CD4-positive, alpha-beta T cell treated with Interleukin-12 subunit alpha and Interleukin-12 subunit beta, for 1 hour (primary cell): ENCODE results near the gene SORBS2.

Experiments
- DNase-seq: peaks from one replicate; pipeline ENCODE4 v3.0.0-alpha.2; 2020

The SORBS2 gene

GRCh38 chr4:185772391-185773093, 39.5 kb downstream of the SORBS2 start:
- DNase-seq, result no peak

DNA sequence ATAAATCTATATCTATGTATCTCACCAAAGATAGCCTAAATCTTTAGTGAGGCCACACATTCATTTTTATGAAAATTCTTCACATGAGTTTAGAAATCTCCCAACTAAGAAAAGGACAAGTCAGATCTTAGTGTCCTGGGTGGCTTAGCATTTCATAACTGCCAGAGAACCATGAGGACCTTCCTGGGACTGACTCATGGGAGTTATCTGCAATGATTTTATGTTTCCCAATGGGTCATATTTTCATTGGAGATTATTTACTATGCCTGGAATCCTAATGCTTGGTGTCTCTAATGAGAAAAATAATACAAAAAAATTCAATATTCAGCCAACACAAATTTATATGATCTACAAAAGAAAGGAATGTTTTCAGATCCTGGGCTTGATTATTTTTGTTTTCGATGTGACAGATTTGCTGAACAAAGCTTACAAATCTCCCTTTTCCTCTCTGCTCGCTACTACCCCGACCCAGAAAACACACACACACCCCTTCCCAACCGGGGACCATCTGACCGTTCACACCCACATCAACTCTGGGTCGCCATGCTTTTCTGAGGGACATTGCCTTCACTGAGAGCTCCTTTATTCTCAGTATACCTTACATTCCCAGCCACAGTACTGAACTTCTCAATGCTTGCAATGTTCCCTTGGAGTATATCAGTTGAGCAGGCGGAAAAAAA, 40.1 kb downstream of the SORBS2 start:
- DNase-seq, result no peak

- no peak for DNase-seq
Measured at GRCh38 chr4:185767528-185767927, 44.5 kb downstream of the SORBS2 start.

DNA sequence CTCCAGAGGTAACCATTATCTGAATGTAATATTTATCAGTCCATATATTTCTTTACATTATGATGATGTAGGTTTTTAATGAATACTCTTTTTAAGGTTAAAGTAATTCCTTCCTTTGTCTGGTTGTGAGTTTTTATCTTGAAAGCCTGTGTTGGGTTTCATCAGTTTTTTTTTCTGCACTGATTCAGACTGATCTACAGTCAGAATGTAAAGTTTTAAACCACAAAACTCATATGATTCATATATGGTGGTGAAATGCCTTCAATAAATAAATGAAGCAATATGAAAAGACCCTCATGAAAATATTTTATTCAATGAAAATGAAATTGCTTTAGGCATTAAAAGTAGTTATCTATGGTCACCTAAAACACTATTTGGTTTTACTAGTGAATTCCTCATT, 47.1 kb downstream of the SORBS2 start:
- no peak for DNase-seq

DNA sequence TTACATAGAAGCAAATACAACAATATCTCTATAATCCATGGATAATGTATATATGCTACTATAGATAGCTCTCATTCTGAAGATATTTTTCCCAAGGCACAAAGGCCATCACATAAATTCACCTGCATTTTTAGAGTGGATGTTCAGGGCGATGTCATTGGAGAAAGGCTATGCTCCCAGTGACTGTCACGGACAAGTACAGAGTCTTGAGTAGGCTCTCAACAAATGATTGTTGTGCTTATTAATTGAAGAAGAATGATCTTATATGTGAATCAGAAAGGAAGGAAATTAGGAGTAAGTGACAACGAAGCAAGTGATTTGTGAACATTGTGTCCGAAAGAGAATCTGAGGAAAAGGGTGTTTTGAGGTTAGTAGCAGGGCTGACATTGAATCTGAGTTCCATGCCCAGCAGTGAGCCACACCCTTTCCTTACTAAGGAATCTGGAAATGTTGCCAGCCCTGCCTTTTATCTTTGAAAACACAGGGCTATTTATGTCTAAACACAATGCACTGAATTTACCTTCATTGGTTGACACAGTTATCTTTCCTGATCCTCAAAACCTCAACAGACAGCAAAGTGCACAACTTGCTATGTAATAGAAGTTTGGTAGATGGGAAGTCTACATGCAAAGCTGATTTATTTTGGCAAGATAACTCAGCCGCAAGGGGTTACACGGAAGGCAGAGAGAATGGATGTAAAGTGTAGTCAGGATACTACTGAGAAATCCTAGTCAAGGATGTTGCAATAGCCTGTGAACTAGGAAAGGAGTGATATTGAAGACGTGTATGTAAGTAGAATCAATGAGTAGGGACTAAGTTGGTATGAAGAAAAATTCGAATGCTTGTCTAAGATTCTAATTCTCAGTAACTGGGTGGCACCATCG, 50.4 kb downstream of the SORBS2 start:
- no peak for DNase-seq

DNA sequence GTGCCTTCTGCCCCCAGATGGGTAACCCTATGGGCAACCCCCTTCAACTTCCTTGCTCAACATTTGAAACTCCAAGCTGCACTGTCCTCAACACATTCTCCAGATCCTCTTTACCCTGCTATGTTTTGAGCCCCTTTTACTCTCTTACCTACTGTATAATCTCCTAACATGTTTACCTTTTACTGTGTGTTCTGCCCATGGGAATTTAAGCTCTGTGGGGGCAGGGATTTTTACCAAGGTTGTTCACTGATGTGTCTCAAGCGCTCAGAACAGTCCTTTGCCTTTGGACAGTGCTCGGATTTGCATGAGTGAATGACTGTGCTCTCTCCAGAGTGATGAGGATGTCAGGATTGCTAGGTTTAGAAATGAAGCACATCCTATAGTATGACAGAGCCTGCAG, 53.2 kb downstream of the SORBS2 start:
- DNase-seq, result no peak

- no peak for DNase-seq
Measured at GRCh38 chr4:185755451-185755850, 56.5 kb downstream of the SORBS2 start.

GRCh38 chr4:185754961-185755360, 57.0 kb downstream of the SORBS2 start:
- DNase-seq, result no peak

DNA sequence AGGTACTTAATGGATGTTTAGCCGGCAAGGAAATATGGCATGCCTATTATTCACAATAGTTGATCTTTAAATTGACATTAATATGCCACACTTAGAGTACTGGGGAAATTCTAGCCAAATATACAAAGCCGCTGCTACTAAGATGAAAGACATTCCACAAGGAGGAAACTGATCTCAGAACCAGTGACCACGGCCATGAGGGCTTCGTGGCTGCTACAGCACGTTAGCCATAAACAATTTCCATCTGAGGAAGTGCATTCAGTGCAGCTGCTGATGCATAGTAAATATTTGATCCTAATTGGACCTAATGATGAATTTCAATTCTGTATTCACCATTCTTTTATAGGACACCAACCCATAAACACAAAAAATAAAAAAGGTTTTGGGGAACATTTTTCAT, 59.1 kb downstream of the SORBS2 start:
- no peak for DNase-seq

DNA sequence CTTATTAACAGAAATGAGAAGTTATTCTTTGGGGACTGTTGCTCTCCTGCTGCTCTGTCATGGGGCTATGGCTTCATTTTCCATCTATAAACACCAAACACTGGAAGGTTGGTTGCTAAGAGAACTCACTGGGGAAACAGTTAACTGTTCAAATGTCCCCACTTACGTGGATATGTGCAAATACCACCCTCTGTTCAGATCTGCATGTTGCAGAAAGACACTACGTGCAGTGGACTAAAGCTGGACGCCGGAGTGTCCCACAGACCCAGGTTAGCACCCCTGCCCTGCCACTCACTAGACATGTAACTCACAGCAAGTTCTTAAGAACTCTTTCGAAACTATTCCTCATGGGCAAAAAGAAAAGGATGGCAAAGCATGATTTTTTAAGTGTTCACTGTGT, 62.1 kb downstream of the SORBS2 start:
- no peak for DNase-seq

DNA sequence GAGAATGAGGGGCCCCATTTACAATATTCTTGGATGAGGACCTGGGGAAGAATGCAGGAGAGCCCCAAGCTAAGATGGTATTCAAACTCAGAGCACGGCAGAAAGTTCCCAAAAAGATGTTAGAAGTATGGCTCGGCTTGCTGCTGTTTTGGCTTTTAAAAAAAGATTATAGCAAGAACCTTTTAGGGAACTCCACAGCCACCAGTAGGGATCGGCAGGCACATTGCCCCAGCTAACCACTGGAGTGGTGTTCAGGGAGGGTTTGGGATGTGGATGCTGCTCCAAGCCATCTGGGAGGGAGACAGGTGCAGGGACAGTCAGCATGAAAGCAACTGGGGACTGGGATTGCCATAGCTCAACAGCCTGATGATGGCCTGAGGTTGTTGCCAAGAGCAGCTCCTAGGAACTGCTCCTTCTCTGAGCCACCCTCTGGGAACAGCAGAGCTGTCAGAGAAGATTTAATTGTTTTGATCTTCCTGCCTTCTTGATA, 63.0 kb downstream of the SORBS2 start:
- no peak for DNase-seq

GRCh38 chr4:185745891-185746290, 66.1 kb downstream of the SORBS2 start:
- no peak for DNase-seq

- no peak for DNase-seq
Measured at GRCh38 chr4:185744946-185745345, 67.0 kb downstream of the SORBS2 start.

DNA sequence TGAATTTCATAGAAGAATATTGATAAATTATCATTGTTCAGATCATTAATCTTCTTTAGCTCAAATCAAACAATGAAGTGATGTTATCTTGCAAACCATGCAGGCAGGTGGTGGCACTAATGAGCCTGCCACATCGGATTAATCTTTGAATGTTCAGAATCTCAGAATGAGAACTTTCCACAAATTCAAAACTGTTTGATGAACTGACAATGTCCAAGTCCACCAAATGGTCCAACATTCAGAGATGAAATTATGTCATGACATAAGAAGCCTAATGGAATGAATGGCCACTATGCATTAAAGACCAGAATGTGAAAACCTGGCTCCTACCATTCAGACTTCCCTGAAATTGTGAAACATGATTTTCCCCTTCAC, 67.5 kb downstream of the SORBS2 start:
- DNase-seq, result no peak

GRCh38 chr4:185743722-185744487, 68.1 kb downstream of the SORBS2 start:
- DNase-seq, result no peak

- DNase-seq, result no peak
Measured at GRCh38 chr4:185742766-185743165, 69.2 kb downstream of the SORBS2 start.

DNA sequence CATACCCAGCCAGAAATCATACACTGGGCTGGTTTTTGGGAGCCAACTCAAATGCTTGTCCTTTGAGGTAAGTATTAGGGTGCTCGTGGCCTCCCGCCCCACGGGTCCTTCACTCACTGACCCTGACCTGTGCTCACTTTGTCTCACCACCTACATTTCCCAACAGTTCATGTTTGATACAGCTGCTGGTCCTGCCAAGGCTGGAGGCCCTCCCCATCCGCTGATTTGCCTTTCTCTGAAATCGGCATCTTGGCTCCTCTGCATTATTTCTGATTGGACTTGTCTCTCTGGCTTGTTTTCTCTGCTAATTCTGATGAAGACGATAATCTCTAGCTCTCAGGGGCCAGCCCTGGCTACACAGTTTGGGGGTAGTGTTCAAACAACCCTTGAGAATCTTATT, 70.2 kb downstream of the SORBS2 start:
- DNase-seq, result no peak

- no peak for DNase-seq
Measured at GRCh38 chr4:185740471-185740873, 71.5 kb downstream of the SORBS2 start.

DNA sequence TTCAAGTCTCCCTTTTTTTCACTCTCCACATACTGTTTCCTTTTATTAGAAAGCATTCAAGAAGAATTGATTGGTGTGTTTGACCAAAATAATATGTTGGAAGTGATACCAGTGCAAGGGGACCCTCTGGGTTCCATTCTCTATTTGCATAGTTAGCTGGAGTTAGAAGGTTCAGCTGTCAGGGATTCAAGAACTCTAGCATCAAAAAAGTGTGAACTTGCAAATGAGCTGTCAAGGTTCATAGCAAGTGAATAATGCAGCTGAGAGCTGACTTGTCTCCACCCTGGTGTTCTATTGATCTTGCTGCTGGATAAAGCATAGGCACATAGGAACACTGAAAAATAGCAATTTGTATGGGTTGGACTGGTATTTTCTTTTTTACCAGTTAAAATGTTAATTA, 73.2 kb downstream of the SORBS2 start:
- no peak for DNase-seq

DNA sequence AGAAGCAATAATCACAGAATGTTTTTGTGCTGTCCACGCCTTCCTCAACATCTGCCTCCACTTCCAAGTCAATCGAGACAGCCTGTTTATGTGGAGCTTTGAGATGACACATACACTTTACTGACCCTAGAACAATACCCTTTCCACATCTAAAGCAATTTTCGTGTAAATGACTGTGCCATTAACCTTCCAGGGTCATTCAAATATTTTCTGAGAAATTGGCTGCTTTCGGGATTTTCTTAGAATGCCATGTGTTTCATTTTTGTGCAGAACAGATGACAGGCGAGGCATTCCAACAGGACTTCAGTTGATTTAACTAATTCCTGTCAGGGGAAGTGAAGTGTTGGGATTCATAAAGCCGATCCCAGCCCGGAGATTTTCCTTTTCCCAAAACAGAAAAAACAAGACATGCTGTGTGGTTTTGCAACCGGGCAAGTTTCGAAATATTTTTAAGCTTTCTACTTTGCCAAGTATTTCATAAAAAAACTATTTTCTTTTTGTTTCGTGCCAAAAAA, 73.9 kb downstream of the SORBS2 start:
- no peak for DNase-seq

DNA sequence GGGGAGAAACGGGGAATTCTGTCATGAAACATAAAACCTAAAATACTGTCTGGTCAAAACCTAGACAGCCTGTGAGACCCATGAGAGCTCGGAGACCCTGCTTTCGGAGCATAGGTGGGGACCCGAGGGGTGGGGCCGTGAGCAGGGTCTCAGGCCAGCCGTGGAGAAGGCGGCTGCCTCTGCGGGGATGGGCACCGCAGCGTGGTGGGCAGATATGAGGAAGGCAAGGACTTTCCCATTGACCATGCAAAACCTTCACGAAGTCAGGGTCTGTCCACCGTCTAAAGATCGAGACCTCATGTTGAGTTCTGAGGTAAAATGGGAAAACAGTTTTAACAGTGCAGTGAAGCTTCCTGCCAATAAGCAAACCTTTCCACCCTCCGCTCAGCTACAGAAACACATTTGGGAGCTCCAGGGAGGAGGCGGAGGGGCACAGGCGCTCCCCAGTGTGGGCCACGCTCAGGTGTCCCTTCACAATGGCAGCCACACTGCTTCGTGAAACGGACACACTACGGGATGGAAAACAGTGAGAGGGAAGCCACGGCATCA, 74.4 kb downstream of the SORBS2 start:
- DNase-seq, result no peak

DNA sequence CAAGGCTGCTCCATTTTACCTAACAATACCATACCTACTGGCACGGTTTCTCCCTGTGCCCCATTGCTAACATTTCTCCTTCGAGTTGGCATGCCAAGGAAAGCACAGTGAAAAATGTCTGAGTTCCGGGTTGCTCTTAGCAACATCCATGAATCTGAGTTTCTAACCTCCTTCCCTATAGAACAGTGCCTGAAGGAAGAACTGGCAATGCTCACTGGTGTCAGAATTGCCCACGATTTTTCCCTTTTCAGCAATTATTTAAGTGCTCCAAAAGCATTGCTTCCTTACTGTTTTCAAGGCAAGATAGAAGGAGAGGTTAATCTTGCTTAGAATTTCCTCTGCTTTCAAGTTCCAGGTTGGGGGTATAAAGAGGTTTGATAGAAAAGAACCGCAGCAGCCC, 75.1 kb downstream of the SORBS2 start:
- no peak for DNase-seq
